Left lung (tissue), 10 donors: Measurements from ENCODE around the gene RPS25. TPM values are rescaled to one million over a fixed set of nuclear protein-coding genes. Genes with fewer than 3 reads are reported as not detected.
"Not testable (repeated sequence)": the region's sequence is repeated elsewhere in the genome, so short reads cannot be mapped to it uniquely, and the experiment has no call there.

Source experiments
- ATAC-seq: fragments of 200-7000 bp; cut with Tn5 transposase; one replicate; pipeline ENCODE4 v1.9.1; 2020; ENCODE audit warnings: moderate library complexity
- DNase-seq, 4 donors: peaks; one replicate each; pipeline ENCODE4 v3.0.0-alpha.2; 2013 to 2020
- H3K27ac ChIP-seq, 2 donors: fragments of 200-600 bp; sonication (generic) in 1 of 2; one replicate each; pipeline versions ENCODE4 v1.5.0 to v1.8.0; 2020 to 2021
- H3K27me3 ChIP-seq, 2 donors: fragments of 200-600 bp; sonication (generic) in 1 of 2; one replicate each; pipeline versions ENCODE4 v1.5.0 to v1.8.0; 2020 to 2021
- H3K36me3 ChIP-seq, 2 donors: fragments of 200-600 bp; sonication (generic) in 1 of 2; one replicate each; pipeline versions ENCODE4 v1.5.0 to v1.8.0; 2020 to 2021
- H3K4me1 ChIP-seq, 2 donors: fragments of 200-600 bp; one replicate each; pipeline ENCODE4 v1.8.0; 2021
- H3K4me3 ChIP-seq, 2 donors: fragments of 200-600 bp; sonication (generic) in 1 of 2; one replicate each; pipeline versions ENCODE4 v1.5.0 to v1.8.0; 2020 to 2021; ENCODE audit warnings: mild to moderate bottlenecking in 1 of 2
- H3K9me3 ChIP-seq, 2 donors: fragments of 200-600 bp; sonication (generic) in 1 of 2; one replicate each; pipeline versions ENCODE4 v1.5.0 to v1.8.0; 2020 to 2021
- CTCF ChIP-seq, 2 donors: fragments of 200-600 bp; sonication (generic) in 1 of 2; IDR thresholded peaks; one replicate each; pipeline versions ENCODE4 v1.5.0 to v1.8.0; 2021; ENCODE audit warnings: antibody characterized with exemption in 2 of 2
- intact Hi-C, 2 donors: fragments of 100-400 bp; cut with DNase I; formaldehyde crosslinking; loops; one replicate each; pipeline versions ENCODE4 v1.11.2 to v1.14.2; 2022
- polyA plus RNA-seq, 6 donors: library from polyadenylated mRNA; unstranded; fragments of 120-200 nt; gene quantifications; one replicate each; pipeline ENCODE4 v1.2.1, GENCODE V29; 2013; ENCODE audit not compliant: insufficient read length in 6 of 6
- total RNA-seq, 2 donors: library from RNA; stranded (reverse); fragmentation: NEBNext Ultra II Directional; extraction: Animal tissue kit (Norgen Biotek cat#: 25700); gene quantifications; one replicate each; pipeline ENCODE4 v1.2.1, GENCODE V29; 2021
- donor health status: DM: no; HTN: yes; CAD: no.
- donor health status: DM: no; HTN: no; CAD: no.

The RPS25 gene
- total and polyA plus RNA-seq, 8 donors, result 786 to 1,738 (median 1,525) TPM

GRCh38 chr11:119042927-119043326, 24.8 kb upstream of the RPS25 start:
- peaks cover 0 to 4% of the 10 kb centered on the region in 2 donors for H3K4me1 ChIP-seq
- H3K4me3 ChIP-seq, result no peak overlapping the region
- DNase-seq (no peak), ATAC-seq (no peak)
- H3K27me3 ChIP-seq, result no peaks in the 10 kb centered on the region
- intact Hi-C loops, result no loop called here
- H3K9me3 ChIP-seq, result no peaks in the 10 kb centered on the region
- H3K27ac ChIP-seq, result no peak overlapping the region
- no peak for TF ChIP-seq CTCF (IDR thresholded peaks at IDR 0.05)
- peaks cover 0 to 38% of the 10 kb centered on the region in 2 donors for H3K36me3 ChIP-seq

- intact Hi-C loops, result no loop called here
- no peak for DNase-seq
- no peaks in the 10 kb centered on the region for H3K27me3 ChIP-seq
Observed at GRCh38 chr11:119041821-119042514, 23.8 kb upstream of the RPS25 start.

GRCh38 chr11:119039471-119039870, 21.3 kb upstream of the RPS25 start:
- intact Hi-C loops, ATAC-seq: not testable (repeated sequence)

More at GRCh38 chr11:119041821-119042514, 23.8 kb upstream of the RPS25 start:
- Histone ChIP-seq H3K9me3 (no peaks in the 10 kb centered on the region), H3K36me3 (peaks cover 0 to 29% of the 10 kb centered on the region in 2 donors), H3K27ac (no peak overlapping the region), H3K4me1 (peaks cover 0 to 4% of the 10 kb centered on the region in 2 donors), H3K4me3 (no peak overlapping the region)
- no peak for TF ChIP-seq CTCF (IDR thresholded peaks at IDR 0.05)
- no peak for ATAC-seq

GRCh38 chr11:119038884-119039283, 20.7 kb upstream of the RPS25 start:
- intact Hi-C loops, result no loop called here
- no peak for TF ChIP-seq CTCF (IDR thresholded peaks at IDR 0.05)
- no peak for ATAC-seq

More at GRCh38 chr11:119039471-119039870, 21.3 kb upstream of the RPS25 start:
- H3K36me3 ChIP-seq, H3K4me1 ChIP-seq, H3K4me3 ChIP-seq, DNase-seq, H3K27ac ChIP-seq, H3K9me3 ChIP-seq, H3K27me3 ChIP-seq: not testable (repeated sequence)

GRCh38 chr11:119034813-119035212, 16.7 kb upstream of the RPS25 start:
- peaks cover 3 to 12% of the 10 kb centered on the region in 2 donors for H3K4me1 ChIP-seq
- ATAC-seq (no peak), DNase-seq (no peak)
- H3K4me3 ChIP-seq, result no peak overlapping the region
- H3K27ac ChIP-seq, result no peak overlapping the region
- H3K27me3 ChIP-seq, result no peaks in the 10 kb centered on the region
- intact Hi-C loops, result no loop called here
- H3K9me3 ChIP-seq, result no peaks in the 10 kb centered on the region
- H3K36me3 ChIP-seq, result no peaks in the 10 kb centered on the region
- TF ChIP-seq CTCF (IDR thresholded peaks at IDR 0.05), result no peak

More at GRCh38 chr11:119038884-119039283, 20.7 kb upstream of the RPS25 start:
- Histone ChIP-seq H3K36me3 (no peaks in the 10 kb centered on the region), H3K4me3 (no peak overlapping the region), H3K4me1 (peaks cover 0 to 4% of the 10 kb centered on the region in 2 donors), H3K9me3 (no peaks in the 10 kb centered on the region), H3K27me3 (no peaks in the 10 kb centered on the region), H3K27ac (no peak overlapping the region)
- no peak for DNase-seq

- H3K9me3 ChIP-seq, H3K36me3 ChIP-seq, H3K4me3 ChIP-seq, H3K27ac ChIP-seq, DNase-seq, intact Hi-C loops, ATAC-seq, H3K27me3 ChIP-seq: not testable (repeated sequence)
- H3K4me1 ChIP-seq, result peaks cover 15 to 24% of the 10 kb centered on the region in 2 donors
Observed at GRCh38 chr11:119033421-119033820, 15.3 kb upstream of the RPS25 start.
